KOPT-K1 (cell line): ENCODE results near the gene POPDC2.

Source experiments
- H3K27ac ChIP-seq: fragments of 200-600 bp; sonication (generic); 2 replicates; pipeline ENCODE4 v1.5.1; 2016; ENCODE audit warnings: antibody characterized with exemption, mild to moderate bottlenecking, low read depth, low read length; ENCODE audit not compliant: poor library complexity, severe bottlenecking
- H3K36me3 ChIP-seq: fragments of 200-600 bp; sonication (generic); 2 replicates; pipeline ENCODE4 v1.5.1; 2017; ENCODE audit warnings: antibody characterized with exemption, mild to moderate bottlenecking, low read length, moderate library complexity; ENCODE audit not compliant: insufficient read depth
- H3K9me3 ChIP-seq: fragments of 200-600 bp; sonication (generic); 2 replicates; pipeline ENCODE4 v1.5.1; 2017; ENCODE audit warnings: antibody characterized with exemption, low read length, mild to moderate bottlenecking; ENCODE audit not compliant: insufficient read depth, poor library complexity, severe bottlenecking

The POPDC2 gene

GRCh38 chr3:119636891-119637611, 23.3 kb downstream of the POPDC2 start:
- Histone ChIP-seq H3K36me3 (no peaks in the 10 kb centered on the region), H3K27ac (no peak overlapping the region), H3K9me3 (no peaks in the 10 kb centered on the region)

GRCh38 chr3:119636249-119636648, 24.1 kb downstream of the POPDC2 start:
- no peaks in the 10 kb centered on the region for H3K36me3 ChIP-seq
- no peak overlapping the region for H3K27ac ChIP-seq
- no peaks in the 10 kb centered on the region for H3K9me3 ChIP-seq

- Histone ChIP-seq H3K27ac (no peak overlapping the region), H3K9me3 (no peaks in the 10 kb centered on the region), H3K36me3 (no peaks in the 10 kb centered on the region)
Observed at GRCh38 chr3:119635719-119636118, 24.7 kb downstream of the POPDC2 start.

- no peaks in the 10 kb centered on the region for H3K9me3 ChIP-seq
- no peak overlapping the region for H3K27ac ChIP-seq
- no peaks in the 10 kb centered on the region for H3K36me3 ChIP-seq
Observed at GRCh38 chr3:119632829-119633228, 27.6 kb downstream of the POPDC2 start.

- no peaks in the 10 kb centered on the region for H3K36me3 ChIP-seq
Observed at GRCh38 chr3:119632216-119632615, 28.2 kb downstream of the POPDC2 start.

GRCh38 chr3:119631516-119631915, 28.9 kb downstream of the POPDC2 start:
- no peaks in the 10 kb centered on the region for H3K36me3 ChIP-seq
- H3K27ac ChIP-seq, result no peak overlapping the region

More at GRCh38 chr3:119632216-119632615, 28.2 kb downstream of the POPDC2 start:
- Histone ChIP-seq H3K27ac (no peak overlapping the region), H3K9me3 (no peaks in the 10 kb centered on the region)

GRCh38 chr3:119630880-119631329, 29.5 kb downstream of the POPDC2 start:
- Histone ChIP-seq H3K27ac (no peak overlapping the region), H3K9me3 (no peaks in the 10 kb centered on the region), H3K36me3 (no peaks in the 10 kb centered on the region)

More at GRCh38 chr3:119631516-119631915, 28.9 kb downstream of the POPDC2 start:
- H3K9me3 ChIP-seq, result no peaks in the 10 kb centered on the region

- no peaks in the 10 kb centered on the region for H3K36me3 ChIP-seq
- no peaks in the 10 kb centered on the region for H3K9me3 ChIP-seq
- H3K27ac ChIP-seq, result no peak overlapping the region
Observed at GRCh38 chr3:119630128-119630879, 30.1 kb downstream of the POPDC2 start.

GRCh38 chr3:119628816-119629445, 31.5 kb downstream of the POPDC2 start:
- H3K9me3 ChIP-seq, result no peaks in the 10 kb centered on the region
- H3K27ac ChIP-seq, result no peak overlapping the region
- H3K36me3 ChIP-seq, result no peaks in the 10 kb centered on the region

GRCh38 chr3:119628390-119628789, 32.0 kb downstream of the POPDC2 start:
- Histone ChIP-seq H3K36me3 (no peaks in the 10 kb centered on the region), H3K9me3 (no peaks in the 10 kb centered on the region), H3K27ac (no peak overlapping the region)

GRCh38 chr3:119627461-119627860, 32.9 kb downstream of the POPDC2 start:
- Histone ChIP-seq H3K27ac (no peak overlapping the region), H3K9me3 (no peaks in the 10 kb centered on the region), H3K36me3 (no peaks in the 10 kb centered on the region)

- no peaks in the 10 kb centered on the region for H3K36me3 ChIP-seq
- no peak overlapping the region for H3K27ac ChIP-seq
- H3K9me3 ChIP-seq, result no peaks in the 10 kb centered on the region
Observed at GRCh38 chr3:119626196-119626595, 34.2 kb downstream of the POPDC2 start.

GRCh38 chr3:119625451-119626153, 34.8 kb downstream of the POPDC2 start:
- H3K9me3 ChIP-seq, result no peaks in the 10 kb centered on the region
- no peaks in the 10 kb centered on the region for H3K36me3 ChIP-seq
- no peak overlapping the region for H3K27ac ChIP-seq

- Histone ChIP-seq H3K9me3 (no peaks in the 10 kb centered on the region), H3K36me3 (no peaks in the 10 kb centered on the region), H3K27ac (no peak overlapping the region)
Observed at GRCh38 chr3:119624002-119624720, 36.2 kb downstream of the POPDC2 start.
